ENCODE results near the gene GHR.

GHR gene

DNA sequence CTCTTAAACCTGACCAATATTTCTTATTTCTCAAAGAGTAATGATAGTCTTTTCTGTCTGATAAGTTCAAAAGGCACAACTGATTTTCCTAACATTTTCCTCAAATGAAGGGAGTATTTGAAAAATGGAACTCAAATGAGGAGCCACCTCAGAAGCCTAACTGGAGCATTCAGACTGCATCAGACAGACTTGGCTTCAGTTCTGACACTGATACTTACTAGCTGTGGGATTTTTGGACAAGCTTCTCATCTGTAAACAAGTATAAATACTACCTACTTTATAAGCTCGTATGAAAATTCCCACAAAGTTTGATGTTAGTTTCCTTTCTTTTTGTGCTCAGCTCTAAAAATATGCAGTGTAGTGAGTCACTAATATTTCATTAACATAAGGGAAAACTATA, 225.7 kb downstream of the GHR start:
- Histone ChIP-seq H3K79me2 (ENCODE audit: low read length) (no peaks in the 10 kb centered on the region), H4K20me1 (ENCODE audit: insufficient read depth, low read length) (no peaks in the 10 kb centered on the region), H3K4me3 (ENCODE audit: low read length) (no peak overlapping the region), H3F3A (ENCODE audit: insufficient read depth, low read length) (no peaks in the 10 kb centered on the region), H3K9me2 (replicated peaks; ENCODE audit: insufficient read depth, low read length) (no peaks in the 10 kb centered on the region), H3K27ac (ENCODE audit: low read length) (no peak overlapping the region), H3K4me1 (ENCODE audit: low read length) (peaks cover 7% of the 10 kb centered on the region; the same call in 1 of the 2 replicates), H3K36me3 (replicated peaks; ENCODE audit: insufficient read depth, low read length) (no peaks in the 10 kb centered on the region), H2AFZ (ENCODE audit: low read length) (no peak overlapping the region), H3K9ac (ENCODE audit: low read length) (no peak overlapping the region), H3K9me3 (replicated peaks; ENCODE audit: insufficient read depth, low read length) (no peaks in the 10 kb centered on the region), H3K4me2 (ENCODE audit: low read depth, low read length) (no peak overlapping the region), H3K27me3 (replicated peaks; ENCODE audit: insufficient read depth, low read length) (no peaks in the 10 kb centered on the region)
- no peak for DNase-seq
- no peak for TF ChIP-seq EZH2phosphoT487 (IDR thresholded peaks at IDR 0.05; ENCODE audit: low read length)
- no peak for TF ChIP-seq EZH2 (optimal IDR thresholded peaks at IDR 0.05; ENCODE audit: low read depth, low read length)
- TF ChIP-seq, protein P1, sequence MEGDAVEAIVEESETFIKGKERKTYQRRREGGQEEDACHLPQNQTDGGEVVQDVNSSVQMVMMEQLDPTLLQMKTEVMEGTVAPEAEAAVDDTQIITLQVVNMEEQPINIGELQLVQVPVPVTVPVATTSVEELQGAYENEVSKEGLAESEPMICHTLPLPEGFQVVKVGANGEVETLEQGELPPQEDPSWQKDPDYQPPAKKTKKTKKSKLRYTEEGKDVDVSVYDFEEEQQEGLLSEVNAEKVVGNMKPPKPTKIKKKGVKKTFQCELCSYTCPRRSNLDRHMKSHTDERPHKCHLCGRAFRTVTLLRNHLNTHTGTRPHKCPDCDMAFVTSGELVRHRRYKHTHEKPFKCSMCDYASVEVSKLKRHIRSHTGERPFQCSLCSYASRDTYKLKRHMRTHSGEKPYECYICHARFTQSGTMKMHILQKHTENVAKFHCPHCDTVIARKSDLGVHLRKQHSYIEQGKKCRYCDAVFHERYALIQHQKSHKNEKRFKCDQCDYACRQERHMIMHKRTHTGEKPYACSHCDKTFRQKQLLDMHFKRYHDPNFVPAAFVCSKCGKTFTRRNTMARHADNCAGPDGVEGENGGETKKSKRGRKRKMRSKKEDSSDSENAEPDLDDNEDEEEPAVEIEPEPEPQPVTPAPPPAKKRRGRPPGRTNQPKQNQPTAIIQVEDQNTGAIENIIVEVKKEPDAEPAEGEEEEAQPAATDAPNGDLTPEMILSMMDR (IDR thresholded peaks at IDR 0.05; ENCODE audit: low read length): no peak

DNA sequence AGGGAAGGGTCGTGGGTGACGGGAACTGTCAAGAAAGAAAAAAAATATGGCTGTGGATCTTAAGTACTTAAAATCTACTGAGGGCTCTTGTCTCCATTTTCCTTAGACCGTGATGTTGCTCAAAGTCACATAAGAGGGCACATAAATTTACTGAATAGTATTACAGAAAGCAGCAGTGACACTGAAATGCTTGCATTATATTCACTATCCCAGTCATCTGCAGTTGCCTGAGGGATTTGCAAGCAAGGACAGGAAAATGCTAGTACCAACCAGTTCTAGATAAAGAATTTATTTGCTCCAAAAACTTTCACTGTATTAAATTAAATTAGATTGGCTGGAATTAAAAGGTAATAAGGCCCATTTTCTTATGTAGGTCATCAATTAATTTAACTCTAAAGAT, 226.8 kb downstream of the GHR start:
- Histone ChIP-seq H3K4me2 (ENCODE audit: low read depth, low read length) (no peak overlapping the region), H2AFZ (ENCODE audit: low read length) (no peak overlapping the region), H3K9ac (ENCODE audit: low read length) (no peak overlapping the region), H3K27ac (ENCODE audit: low read length) (no peak overlapping the region), H3K9me2 (replicated peaks; ENCODE audit: insufficient read depth, low read length) (no peaks in the 10 kb centered on the region), H3F3A (ENCODE audit: insufficient read depth, low read length) (no peaks in the 10 kb centered on the region), H4K20me1 (ENCODE audit: insufficient read depth, low read length) (no peaks in the 10 kb centered on the region), H3K4me3 (ENCODE audit: low read length) (no peak overlapping the region), H3K79me2 (ENCODE audit: low read length) (no peaks in the 10 kb centered on the region), H3K27me3 (replicated peaks; ENCODE audit: insufficient read depth, low read length) (no peaks in the 10 kb centered on the region), H3K36me3 (replicated peaks; ENCODE audit: insufficient read depth, low read length) (no peaks in the 10 kb centered on the region), H3K4me1 (ENCODE audit: low read length) (peaks cover 16% of the 10 kb centered on the region), H3K9me3 (replicated peaks; ENCODE audit: insufficient read depth, low read length) (no peaks in the 10 kb centered on the region)
- TF ChIP-seq EZH2 (optimal IDR thresholded peaks at IDR 0.05; ENCODE audit: low read depth, low read length): no peak
- no peak for DNase-seq

DNA sequence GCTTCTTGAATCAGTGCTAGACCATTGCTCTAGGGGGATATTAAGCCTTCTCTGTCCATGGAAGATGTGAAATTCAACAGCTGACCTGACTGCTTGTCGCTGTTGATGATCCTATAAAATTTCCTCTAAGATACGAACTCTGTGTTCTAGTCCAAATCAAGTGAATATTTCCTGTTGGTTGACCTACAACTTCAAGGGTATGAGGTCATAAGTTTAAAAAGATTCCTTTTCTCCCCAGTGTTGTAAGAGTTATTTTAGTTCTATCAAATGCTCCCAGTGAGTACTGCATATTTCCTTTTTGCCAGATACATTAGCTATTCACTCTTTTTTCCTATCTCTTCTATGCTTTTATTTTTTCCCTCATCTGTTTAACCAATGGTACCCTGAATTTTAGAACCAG, 230.5 kb downstream of the GHR start:
- no peaks in the 10 kb centered on the region for H3F3A ChIP-seq (ENCODE audit: insufficient read depth, low read length)
- TF ChIP-seq EZH2phosphoT487 (IDR thresholded peaks at IDR 0.05; ENCODE audit: low read length) (no peak), EZH2 (optimal IDR thresholded peaks at IDR 0.05; ENCODE audit: low read depth, low read length) (no peak)
- TF ChIP-seq, protein P1 (IDR thresholded peaks at IDR 0.05; ENCODE audit: low read length): no peak
- no peaks in the 10 kb centered on the region for H3K9me2 ChIP-seq (replicated peaks; ENCODE audit: insufficient read depth, low read length)
- H2AFZ ChIP-seq (ENCODE audit: low read length): no peak overlapping the region
- H3K4me1 ChIP-seq (ENCODE audit: low read length): peaks cover 16% of the 10 kb centered on the region
- H3K27ac ChIP-seq (ENCODE audit: low read length): no peak overlapping the region
- no peaks in the 10 kb centered on the region for H3K27me3 ChIP-seq (replicated peaks; ENCODE audit: insufficient read depth, low read length)
- no peaks in the 10 kb centered on the region for H3K9me3 ChIP-seq (replicated peaks; ENCODE audit: insufficient read depth, low read length)
- no peak overlapping the region for H3K9ac ChIP-seq (ENCODE audit: low read length)
- H3K36me3 ChIP-seq (replicated peaks; ENCODE audit: insufficient read depth, low read length): no peaks in the 10 kb centered on the region
- H3K4me2 ChIP-seq (ENCODE audit: low read depth, low read length): peak overlapping the region; percentile 22; the same call in 1 of the 2 replicates
- H3K79me2 ChIP-seq (ENCODE audit: low read length): no peaks in the 10 kb centered on the region
- H4K20me1 ChIP-seq (ENCODE audit: insufficient read depth, low read length): no peaks in the 10 kb centered on the region
- no peak for DNase-seq
- H3K4me3 ChIP-seq (ENCODE audit: low read length): no peak overlapping the region

DNA sequence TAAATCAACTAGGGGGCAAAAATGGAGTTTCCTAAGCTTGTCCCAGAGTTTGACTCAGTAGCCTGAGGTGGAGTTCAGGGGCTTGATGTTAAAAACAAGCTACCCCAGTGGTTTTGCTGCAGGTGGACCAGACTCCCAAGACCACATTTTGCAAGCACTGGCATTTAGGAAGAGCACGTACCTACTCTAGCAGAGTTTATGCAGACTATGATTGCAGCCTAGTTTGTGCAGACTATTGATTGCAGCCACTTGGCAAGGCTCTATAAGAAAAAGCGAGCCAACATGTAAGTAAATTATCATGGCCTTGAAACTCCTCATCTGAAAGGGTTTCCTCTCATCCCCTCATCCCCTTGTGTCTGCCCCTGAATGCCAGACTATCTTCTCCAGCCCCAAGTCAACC, 231.4 kb downstream of the GHR start:
- peaks cover 16% of the 10 kb centered on the region for H3K4me1 ChIP-seq (ENCODE audit: low read length)
- no peaks in the 10 kb centered on the region for H3K27me3 ChIP-seq (replicated peaks; ENCODE audit: insufficient read depth, low read length)
- H3K9me3 ChIP-seq (replicated peaks; ENCODE audit: insufficient read depth, low read length): no peaks in the 10 kb centered on the region
- DNase-seq: no peak
- no peaks in the 10 kb centered on the region for H3K36me3 ChIP-seq (replicated peaks; ENCODE audit: insufficient read depth, low read length)
- H3K4me2 ChIP-seq (ENCODE audit: low read depth, low read length): no peak overlapping the region
- H3K79me2 ChIP-seq (ENCODE audit: low read length): no peaks in the 10 kb centered on the region
- no peak overlapping the region for H2AFZ ChIP-seq (ENCODE audit: low read length)
- no peaks in the 10 kb centered on the region for H4K20me1 ChIP-seq (ENCODE audit: insufficient read depth, low read length)
- no peak overlapping the region for H3K4me3 ChIP-seq (ENCODE audit: low read length)
- H3K9ac ChIP-seq (ENCODE audit: low read length): no peak overlapping the region
- no peaks in the 10 kb centered on the region for H3F3A ChIP-seq (ENCODE audit: insufficient read depth, low read length)
- no peaks in the 10 kb centered on the region for H3K9me2 ChIP-seq (replicated peaks; ENCODE audit: insufficient read depth, low read length)
- H3K27ac ChIP-seq (ENCODE audit: low read length): no peak overlapping the region
- no peak for TF ChIP-seq EZH2 (optimal IDR thresholded peaks at IDR 0.05; ENCODE audit: low read depth, low read length)
- TF ChIP-seq EZH2phosphoT487 (IDR thresholded peaks at IDR 0.05; ENCODE audit: low read length): no peak
- TF ChIP-seq, protein P1 (IDR thresholded peaks at IDR 0.05; ENCODE audit: low read length): no peak
